Mesenteric fat pad (tissue), 1 donor: ENCODE data around the gene IL10RB. TPM values are rescaled to one million over a fixed set of nuclear protein-coding genes. Genes with fewer than 3 reads are reported as not detected.
"Not testable (repeated sequence)": the region's sequence is repeated elsewhere in the genome, so short reads cannot be mapped to it uniquely, and the experiment has no call there.

Experiments used
- DNase-seq: peaks from one replicate; pipeline ENCODE4 v3.0.0-alpha.2; 2020; ENCODE audit warnings: low spot score
- long read RNA-seq: library from polyadenylated mRNA; unstranded; transcript quantifications from one replicate; pipeline ENCODE4 v2.0.0, GENCODE V29; 2020
- total RNA-seq: library from RNA; stranded (reverse); fragmentation: NEBNext Ultra II Directional; extraction: Animal tissue kit (Norgen Biotek cat#: 25700); gene quantifications from one replicate; pipeline ENCODE4 v1.2.1, GENCODE V29; 2021
- donor health status: DM: yes; HTN: yes; CAD: no.

IL10RB gene
- total RNA-seq = 39.3 TPM
- long read RNA-seq, transcript IL10RB-202 (6 exons, 786 nt) = minor isoform, 10 of 230 reads
- long read RNA-seq, transcript IL10RB-201 (7 exons, 1,963 nt) = major isoform, 202 of 230 reads
- long read RNA-seq, partial matches to known transcripts = 5 of 230 reads
- long read RNA-seq, other reads (novel, unspliced or antisense) = 11 of 230 reads

GRCh38 chr21:33266050-33266788 lies at the start of gene IL10RB:
Gene IL10RB (plus strand): TSS chr21:33266367. CDS start chr21:33266466, 99 bp downstream.
- peak; percentile 93 for DNase-seq

DNA sequence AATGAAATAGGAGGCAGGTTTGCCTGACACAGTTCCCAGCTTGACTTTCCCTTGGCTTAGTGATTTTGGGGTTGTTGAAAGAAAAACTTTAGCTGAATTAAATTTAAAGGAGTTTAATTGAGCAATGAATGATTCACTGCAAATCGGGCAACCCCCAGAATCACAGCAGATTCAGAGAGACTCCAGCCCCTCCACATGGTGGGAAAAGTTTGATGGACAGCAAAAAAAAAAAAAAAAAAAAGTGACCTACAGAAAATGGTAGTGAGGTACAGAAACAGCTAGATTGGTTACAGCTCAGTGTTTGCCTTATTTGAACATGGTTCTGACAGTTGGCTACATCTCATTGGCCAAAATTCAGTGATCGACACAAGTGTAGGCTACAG lies 49.0 kb upstream of the IL10RB start:
- DNase-seq = no peak

DNA sequence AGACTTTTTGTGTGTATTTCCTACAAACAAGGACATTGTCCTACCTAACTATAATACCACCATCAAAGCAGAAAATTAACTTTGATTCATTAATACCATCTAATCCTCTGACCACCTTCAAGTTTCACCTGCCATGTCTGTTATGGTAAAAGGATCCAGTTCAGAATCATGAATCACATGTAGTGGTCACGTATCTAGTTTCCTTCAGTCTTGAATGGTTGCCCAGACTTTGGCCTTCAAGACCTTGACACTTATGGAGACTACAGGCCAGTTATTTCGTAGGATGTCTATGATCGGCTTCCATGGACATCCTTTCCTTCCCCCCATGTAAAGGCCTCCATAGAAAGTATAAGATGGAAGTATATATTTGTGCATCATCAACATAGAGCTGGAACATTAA lies 46.9 kb upstream of the IL10RB start:
- no peak for DNase-seq

DNA sequence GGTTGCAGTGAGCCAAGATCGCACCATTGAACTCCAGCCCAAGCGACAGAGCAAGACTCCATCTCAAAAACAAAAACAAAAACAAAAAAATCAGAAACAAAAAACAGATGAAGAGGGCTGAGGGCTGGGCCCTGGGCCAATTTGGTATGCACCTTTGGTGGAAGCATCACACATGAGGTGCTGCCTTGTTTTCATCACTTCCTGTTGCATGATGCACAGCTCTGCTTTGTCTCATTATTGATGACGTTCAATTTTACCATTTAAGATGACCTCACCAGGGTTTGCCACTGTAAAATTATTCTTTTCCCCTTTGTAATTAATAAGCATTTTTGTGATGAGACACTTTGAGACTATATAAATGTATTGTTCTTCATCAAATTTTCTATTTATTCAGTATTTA lies 46.2 kb upstream of the IL10RB start:
- no peak for DNase-seq

DNA sequence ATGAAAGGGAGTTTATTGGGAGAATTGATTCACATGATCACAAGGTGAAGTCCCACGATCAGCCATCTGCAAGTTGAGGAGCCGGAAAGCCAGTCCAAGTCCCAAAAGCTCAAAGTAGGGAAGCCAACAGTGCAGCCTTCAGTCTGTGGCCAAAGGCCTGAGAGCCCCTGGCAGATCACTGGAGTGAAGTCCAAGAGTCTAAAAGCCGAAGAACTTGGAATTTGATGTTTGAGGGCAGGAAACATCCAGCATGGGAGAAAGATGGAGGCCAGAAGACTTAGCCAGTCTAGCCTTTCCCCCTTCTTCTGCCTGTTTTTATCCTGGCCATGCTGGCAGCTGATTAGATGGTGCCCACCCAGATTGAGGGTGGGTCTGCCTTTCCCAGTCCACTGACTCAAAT lies 40.8 kb upstream of the IL10RB start:
- not testable (repeated sequence) for DNase-seq

- no peak for DNase-seq
These were observed 37.7 kb upstream of the IL10RB start for GRCh38 chr21:33228455-33228854.

GRCh38 chr21:33229099-33229783 lies 36.9 kb upstream of the IL10RB start:
- DNase-seq = no peak

DNA sequence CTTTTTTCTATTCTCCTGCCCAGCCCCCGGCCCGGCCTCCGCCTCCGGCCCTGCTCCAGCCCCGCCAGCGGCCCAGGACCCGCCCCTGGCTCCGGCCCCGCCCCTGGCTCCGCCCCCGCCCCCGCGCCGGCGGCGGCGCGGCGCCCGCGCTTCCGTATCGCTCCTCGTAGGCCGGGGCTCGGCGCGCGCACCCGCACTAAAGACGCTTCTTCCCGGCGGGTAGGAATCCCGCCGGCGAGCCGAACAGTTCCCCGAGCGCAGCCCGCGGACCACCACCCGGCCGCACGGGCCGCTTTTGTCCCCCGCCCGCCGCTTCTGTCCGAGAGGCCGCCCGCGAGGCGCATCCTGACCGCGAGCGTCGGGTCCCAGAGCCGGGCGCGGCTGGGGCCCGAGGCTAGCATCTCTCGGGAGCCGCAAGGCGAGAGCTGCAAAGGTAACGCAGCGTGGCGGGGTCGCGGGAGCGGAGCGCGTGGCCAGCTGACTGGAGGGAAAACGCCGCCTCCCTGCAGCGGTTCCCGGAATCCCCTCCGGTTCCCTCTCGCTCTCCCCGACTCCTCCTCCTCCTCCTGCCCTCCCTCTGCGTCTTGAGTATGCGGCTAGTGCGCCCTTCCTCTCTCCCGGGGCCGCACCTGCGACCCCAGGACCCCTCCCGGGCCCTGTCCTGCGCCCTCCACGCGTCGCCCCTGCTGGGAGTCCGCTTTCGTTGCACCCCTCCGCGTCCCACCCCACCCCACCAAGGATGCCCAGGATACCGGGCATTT lies 36.2 kb upstream of the IL10RB start, which contains the start of gene IFNAR2:
IFNAR2 (plus strand) TSS at position 155 of the 761 bp plus-strand sequence. CDS start 11,985 bp downstream, outside the sequence.
- peak; percentile 94 for DNase-seq

DNA sequence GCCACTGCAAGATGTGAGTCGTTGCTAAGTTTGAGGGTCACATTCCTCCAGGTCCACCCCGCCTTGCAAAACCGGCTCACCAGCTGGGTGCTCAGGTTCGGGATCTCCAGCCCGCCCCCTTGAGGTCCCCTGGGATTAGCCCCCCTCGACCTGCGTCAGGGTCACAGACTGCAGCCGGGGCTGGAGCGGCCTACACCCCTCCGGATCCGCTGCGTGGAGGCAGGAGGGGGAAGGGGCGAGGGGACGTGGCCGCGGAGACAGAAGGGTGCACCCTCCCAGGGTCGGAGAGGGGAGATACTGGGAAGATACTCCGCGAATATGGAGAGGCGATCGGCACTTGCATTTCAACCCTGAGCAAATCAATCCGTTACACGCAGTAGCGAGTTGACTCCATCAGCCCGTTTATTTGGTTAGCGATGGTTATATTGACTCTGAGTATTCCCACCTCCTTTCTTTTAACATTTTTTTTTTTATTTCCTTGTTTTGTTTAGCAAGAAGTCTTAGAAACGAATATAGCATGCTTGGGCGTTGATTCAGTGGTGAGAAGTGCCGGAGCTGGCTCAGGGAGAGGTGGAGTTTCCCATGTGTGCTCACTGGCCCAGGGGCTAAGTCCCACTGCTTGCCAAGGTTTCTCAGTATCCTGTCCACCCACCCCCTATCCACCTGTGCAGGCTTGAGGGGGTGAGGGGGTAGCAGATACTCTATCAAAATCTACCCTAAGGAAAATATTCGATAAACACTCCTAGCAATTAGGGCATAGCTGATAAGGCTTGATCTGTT lies 35.4 kb upstream of the IL10RB start:
- no peak for DNase-seq

GRCh38 chr21:33231526-33231925 lies 34.6 kb upstream of the IL10RB start:
- no peak for DNase-seq

- DNase-seq = no peak
These were observed 33.7 kb upstream of the IL10RB start for GRCh38 chr21:33232291-33233034.

GRCh38 chr21:33234635-33235520 lies 31.3 kb upstream of the IL10RB start:
- no peak for DNase-seq

GRCh38 chr21:33236013-33236686 lies 30.0 kb upstream of the IL10RB start:
- DNase-seq = no peak

GRCh38 chr21:33236766-33237165 lies 29.4 kb upstream of the IL10RB start:
- DNase-seq = no peak

DNA sequence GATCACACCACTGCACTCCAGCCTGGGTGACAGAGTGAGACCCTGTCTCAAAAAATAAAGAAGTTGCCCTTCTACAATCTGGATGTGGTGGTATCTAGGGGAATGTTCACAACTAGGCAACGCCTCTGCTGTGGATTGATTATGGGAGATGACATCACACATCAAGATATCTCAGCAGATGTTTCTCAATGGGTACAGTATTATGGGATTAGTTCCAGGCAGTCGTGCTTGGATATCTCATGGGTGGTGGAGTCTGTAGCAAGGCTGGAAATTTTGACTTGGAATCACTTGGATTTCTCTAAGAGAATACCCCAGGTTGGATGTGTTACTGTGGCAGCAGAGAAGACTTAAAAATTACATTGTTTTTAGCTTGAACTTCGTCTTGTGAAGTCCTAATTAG lies 28.7 kb upstream of the IL10RB start:
- no peak for DNase-seq

DNA sequence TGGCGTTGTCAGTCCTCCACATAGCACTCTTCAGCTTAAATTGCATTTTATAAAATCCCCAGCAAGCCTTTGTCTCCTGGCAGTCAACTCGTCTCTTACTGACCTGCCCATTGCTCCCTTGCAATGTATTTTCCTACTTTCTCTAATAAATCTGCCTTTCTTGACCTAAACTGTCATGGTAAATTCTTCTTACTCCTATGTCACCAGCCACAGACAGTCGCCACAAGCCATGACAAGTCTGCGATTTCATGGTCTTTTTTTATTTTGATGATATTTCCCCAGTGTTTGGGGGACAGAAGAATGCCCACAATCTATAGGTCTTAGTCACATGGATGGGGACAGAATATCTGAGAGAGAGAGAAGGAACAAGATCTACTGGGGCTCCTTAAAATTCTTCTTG lies 28.0 kb upstream of the IL10RB start:
- no peak for DNase-seq

DNA sequence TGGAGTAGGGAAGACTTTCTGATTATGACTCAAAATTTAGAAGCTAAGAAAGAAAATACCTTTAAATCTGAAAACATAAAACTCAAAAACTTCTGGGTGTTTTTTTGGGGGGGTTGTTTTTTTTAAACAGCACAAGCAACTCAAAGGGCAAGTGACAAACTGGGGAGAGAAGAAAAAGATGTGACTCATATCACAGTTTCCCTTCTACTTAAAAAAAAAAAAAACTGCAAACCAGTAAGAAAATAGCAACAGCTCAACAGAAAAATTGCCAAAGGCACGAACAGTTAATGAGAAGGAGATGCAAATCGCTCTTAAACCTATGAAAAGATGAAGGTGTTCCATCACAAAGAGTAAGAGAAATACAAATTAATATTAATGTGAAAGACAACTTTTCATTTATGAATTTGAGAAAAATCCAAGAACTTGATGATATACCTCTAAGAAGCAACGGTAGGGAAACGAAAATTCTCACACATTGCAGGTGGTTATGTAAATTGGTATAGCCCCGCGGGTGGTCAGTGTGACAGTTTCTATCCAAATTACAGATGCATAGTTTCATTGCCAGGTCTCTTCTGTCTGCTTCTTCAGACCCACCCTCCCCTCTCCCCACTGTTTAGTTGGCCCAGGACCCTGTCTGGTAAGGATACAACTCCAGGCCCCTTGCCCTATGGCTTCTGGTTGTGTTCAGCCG lies 27.5 kb upstream of the IL10RB start:
- no peak for DNase-seq
